Activated T-helper 17 cell treated with anti-CD3 and anti-CD28 coated beads, Interleukin-2, amount 50 U/mL, for 72 hours (primary cell): ENCODE data around the gene SH2D1B. TPM values are rescaled to one million over a fixed set of nuclear protein-coding genes. Genes with fewer than 3 reads are reported as not detected.

Experiments used
- ATAC-seq: fragments of 150-1000 bp; cut with Tn5 transposase; replicated peaks from 2 replicates; pipeline ENCODE4 v1.10.0; 2021; ENCODE audit warnings: mild to moderate bottlenecking, moderate library complexity
- H3K27ac Mint-ChIP-seq: one replicate; pipeline ENCODE4 v1.8.0; 2022; ENCODE audit warnings: mixed read lengths
- H3K27me3 Mint-ChIP-seq: one replicate; pipeline ENCODE4 v1.8.0; 2022; ENCODE audit warnings: mixed read lengths
- H3K36me3 Mint-ChIP-seq: one replicate; pipeline ENCODE4 v1.8.0; 2022; ENCODE audit warnings: low read depth, mild to moderate bottlenecking, mixed read lengths
- H3K4me1 Mint-ChIP-seq: one replicate; pipeline ENCODE4 v1.8.0; 2022; ENCODE audit warnings: mixed read lengths
- H3K4me3 Mint-ChIP-seq: one replicate; pipeline ENCODE4 v1.8.0; 2022; ENCODE audit warnings: mild to moderate bottlenecking, mixed read lengths
- H3K9me3 Mint-ChIP-seq: one replicate; pipeline ENCODE4 v1.8.0; 2022; ENCODE audit warnings: mixed read lengths
- total RNA-seq, 2 donors: library from RNA; stranded (reverse); gene quantifications; one replicate each; pipeline ENCODE4 v1.2.3, GENCODE V29; 2022

The SH2D1B gene
- total RNA-seq, 2 donors from 2014 or later = not detected

DNA sequence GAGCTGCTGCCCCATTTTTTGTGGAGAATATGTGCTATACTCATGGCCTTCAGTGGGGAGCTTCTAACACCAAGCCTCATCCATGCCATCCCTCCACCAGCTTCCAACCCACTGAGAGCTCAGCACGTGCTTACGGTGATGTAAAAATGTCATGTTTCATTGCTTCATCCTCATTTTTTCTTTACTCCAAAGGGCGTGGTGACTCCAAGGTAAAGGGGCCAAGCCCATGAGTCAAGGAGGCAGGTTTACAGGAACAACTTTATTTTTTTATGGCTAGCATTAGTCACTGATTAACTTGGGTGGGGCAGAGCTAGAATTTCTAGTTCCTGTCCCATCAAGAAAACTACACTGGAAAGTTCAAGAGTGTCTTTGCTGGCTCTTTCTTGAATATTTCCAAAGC is 30.6 kb downstream of the SH2D1B start, which contains the start of gene C1orf226:
C1orf226 (plus strand) TSS at position 346 of the 400 bp plus-strand sequence. CDS start 174 bp downstream, outside the sequence.
- Mint-ChIP-seq H3K4me3 (no peak within 1 kb of the TSS), H3K27ac (no peak within 1 kb of the TSS), H3K9me3 (no peaks in the 10 kb centered on the region)

DNA sequence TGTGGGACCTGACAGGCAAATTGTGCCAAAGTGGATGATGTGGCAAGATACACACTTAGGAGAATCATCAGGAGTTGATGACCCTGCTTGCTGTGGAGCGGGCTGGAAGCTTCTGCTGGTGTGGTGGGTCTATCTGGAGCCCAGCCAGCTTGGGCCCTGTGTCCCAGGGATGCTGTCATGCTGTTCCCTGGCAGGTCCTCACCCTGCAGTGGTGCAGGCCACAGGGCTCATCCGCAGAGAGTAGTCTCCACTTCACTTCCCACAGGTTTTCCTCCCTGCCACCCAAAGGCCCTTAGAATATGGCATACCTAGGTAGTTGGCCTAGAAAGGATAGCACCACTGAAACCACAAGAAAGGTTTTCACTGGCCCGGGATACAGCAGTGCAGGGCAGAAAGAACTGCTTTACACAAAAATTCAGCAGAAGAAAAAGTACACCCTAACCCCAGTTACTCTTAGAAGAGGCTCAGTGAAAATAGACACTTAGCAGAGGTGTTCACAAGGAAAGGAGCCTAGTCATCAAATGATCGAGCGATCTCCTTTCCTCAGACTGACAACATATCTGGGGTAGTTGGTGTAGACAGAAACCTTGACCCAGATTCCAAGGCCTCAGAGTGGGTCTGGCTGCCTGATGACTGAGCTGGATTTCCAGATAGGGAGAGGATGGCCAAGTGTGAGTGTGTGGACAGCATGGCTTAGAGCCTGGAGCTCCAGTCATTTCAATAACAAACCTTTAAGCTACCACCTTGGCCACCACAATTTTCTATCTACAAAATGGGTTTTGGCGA is 31.7 kb downstream of the SH2D1B start:
- Mint-ChIP-seq H3K36me3 (no peaks in the 10 kb centered on the region), H3K9me3 (no peaks in the 10 kb centered on the region), H3K27ac (no peak overlapping the region), H3K4me1 (no peaks in the 10 kb centered on the region), H3K4me3 (no peak overlapping the region), H3K27me3 (no peaks in the 10 kb centered on the region)
- no peak for ATAC-seq

More for the DNA sequence above, 30.6 kb downstream of the SH2D1B start, which contains the start of gene C1orf226:
- H3K4me1 Mint-ChIP-seq = no peaks in the 10 kb centered on the region
- H3K36me3 Mint-ChIP-seq = no peaks in the 10 kb centered on the region
- ATAC-seq = no peak
- H3K27me3 Mint-ChIP-seq = no peaks in the 10 kb centered on the region

DNA sequence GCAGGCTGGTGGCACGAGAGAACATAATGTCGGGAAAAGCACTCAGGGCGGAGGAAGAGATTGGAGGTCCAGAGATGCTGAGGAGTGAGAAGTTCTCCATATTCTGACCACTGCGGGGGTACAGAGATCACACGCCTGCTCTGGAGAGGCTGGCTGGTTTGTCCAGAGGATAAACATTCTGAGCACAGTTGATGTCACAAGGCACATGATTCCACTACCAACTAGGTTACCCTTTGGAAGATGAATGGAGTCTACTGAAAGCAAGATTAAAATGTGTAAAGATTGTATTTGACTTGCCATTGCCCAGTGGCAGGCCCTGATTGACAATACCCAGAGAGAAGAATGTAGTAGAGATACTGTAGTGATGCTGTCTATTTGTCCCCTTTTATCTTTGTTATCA is 35.2 kb downstream of the SH2D1B start, which contains the start of gene SPATA46:
SPATA46 (minus strand) TSS at position 164 of the 400 bp plus-strand sequence; CDS start at position 100, 64 bp downstream.
- H3K27me3 Mint-ChIP-seq = no peaks in the 10 kb centered on the region
- ATAC-seq = no peak

DNA sequence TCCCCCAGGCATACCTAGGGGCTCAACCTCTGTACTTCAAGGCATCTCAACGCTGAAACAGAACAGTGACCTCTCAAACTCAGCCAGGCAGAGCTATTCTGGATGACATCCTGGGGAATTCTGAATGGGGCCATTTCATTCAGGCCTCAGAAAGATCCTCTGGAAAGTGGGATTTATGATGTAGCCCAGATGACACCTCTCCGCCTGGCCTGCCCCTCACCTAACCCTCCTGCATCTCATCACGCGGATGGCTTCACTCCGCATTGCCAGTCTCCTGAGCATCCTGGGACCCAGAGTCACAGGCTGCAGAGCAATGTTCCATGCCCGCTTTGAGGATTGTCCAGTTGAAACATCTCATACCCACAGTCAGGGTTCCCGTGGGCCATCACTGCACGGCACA is 36.5 kb downstream of the SH2D1B start:
- H3K27ac Mint-ChIP-seq = no peak overlapping the region
- no peak for ATAC-seq
- H3K27me3 Mint-ChIP-seq = no peaks in the 10 kb centered on the region
- H3K36me3 Mint-ChIP-seq = no peaks in the 10 kb centered on the region
- no peak overlapping the region for H3K4me3 Mint-ChIP-seq
- H3K4me1 Mint-ChIP-seq = no peaks in the 10 kb centered on the region
- H3K9me3 Mint-ChIP-seq = no peaks in the 10 kb centered on the region

More for the DNA sequence above, 35.2 kb downstream of the SH2D1B start, which contains the start of gene SPATA46:
- Mint-ChIP-seq H3K36me3 (no peaks in the 10 kb centered on the region), H3K27ac (no peak within 1 kb of the TSS), H3K9me3 (no peaks in the 10 kb centered on the region), H3K4me3 (no peak within 1 kb of the TSS), H3K4me1 (no peaks in the 10 kb centered on the region)

DNA sequence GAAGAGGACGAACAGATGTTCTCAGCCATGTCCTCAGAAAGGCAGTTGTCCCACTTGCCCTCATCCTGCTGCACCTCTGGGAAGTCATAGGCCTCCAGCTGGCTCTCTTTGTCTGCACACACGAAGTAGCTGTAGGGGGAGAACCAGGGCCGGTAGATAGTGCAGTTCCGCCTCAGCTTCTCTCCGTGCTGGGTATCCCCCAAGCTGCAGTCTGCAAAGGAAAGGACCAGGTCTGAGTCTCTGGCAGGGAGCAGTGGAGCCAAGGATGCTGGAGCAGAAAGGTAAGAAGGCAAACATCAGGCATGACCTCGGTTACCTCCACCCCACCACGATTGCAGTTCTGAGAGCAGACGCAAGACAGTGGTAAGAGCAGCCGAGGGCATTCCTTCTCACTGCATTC is 37.5 kb downstream of the SH2D1B start:
- no peaks in the 10 kb centered on the region for H3K4me1 Mint-ChIP-seq
- no peaks in the 10 kb centered on the region for H3K9me3 Mint-ChIP-seq
- no peaks in the 10 kb centered on the region for H3K36me3 Mint-ChIP-seq
- H3K27me3 Mint-ChIP-seq = no peaks in the 10 kb centered on the region
- H3K4me3 Mint-ChIP-seq = no peak overlapping the region
- H3K27ac Mint-ChIP-seq = no peak overlapping the region
- no peak for ATAC-seq

DNA sequence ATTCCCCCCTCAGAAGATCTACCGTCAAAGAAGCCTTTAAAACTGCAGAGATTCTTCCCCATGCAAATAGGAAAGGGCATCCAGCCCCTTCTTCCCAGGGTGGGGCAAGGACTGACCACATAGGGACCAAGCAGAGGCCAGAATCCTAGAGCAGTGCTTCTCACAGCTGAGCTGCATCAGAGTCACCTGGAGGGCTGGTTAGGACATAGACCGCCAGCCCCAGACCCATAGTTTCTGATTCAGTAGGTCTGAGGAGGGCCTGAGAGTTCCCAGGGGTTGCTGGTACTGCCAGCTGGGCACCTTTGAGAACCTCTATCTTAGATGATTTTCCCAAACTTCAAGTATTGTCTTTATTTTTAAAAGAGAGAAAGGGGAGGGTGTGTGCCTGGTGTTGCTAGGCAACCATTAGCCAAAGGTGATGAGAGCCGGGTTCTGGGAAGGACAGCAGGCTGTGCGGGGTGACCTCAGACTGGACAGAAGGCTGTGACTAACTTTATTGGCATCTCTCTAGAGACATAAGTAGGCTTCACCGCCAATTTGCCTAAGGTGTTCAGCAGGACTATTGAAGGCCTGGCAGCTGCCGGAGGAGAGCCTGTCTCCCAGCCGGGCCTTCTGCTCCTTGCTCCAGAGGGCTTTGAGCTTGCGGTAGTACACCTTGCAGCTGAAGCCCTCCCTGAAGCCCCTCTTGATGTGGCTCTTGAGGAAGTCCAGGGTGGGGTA is 38.2 kb downstream of the SH2D1B start:
- H3K4me1 Mint-ChIP-seq = no peaks in the 10 kb centered on the region
- no peak overlapping the region for H3K4me3 Mint-ChIP-seq
- H3K36me3 Mint-ChIP-seq = no peaks in the 10 kb centered on the region
- H3K27me3 Mint-ChIP-seq = no peaks in the 10 kb centered on the region
- no peak for ATAC-seq
- H3K27ac Mint-ChIP-seq = no peak overlapping the region
- no peaks in the 10 kb centered on the region for H3K9me3 Mint-ChIP-seq

DNA sequence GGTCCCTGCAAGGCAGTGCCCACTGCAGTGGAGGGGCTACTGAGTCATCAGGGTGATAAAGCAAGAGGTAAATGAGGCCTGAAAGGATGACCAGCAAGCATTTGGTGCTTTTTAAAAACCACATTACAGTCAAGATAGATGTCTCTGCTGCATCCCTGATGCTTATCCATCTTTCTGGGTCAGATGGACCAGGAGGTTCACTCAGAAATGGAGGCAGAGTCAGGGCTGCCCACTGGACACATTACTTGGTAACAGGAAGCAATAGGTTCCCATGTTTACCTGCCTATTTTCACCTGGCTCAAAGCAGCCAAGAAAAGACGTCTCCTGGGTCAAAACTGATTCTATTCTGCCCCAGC is 38.9 kb downstream of the SH2D1B start:
- Mint-ChIP-seq H3K36me3 (no peaks in the 10 kb centered on the region), H3K9me3 (no peaks in the 10 kb centered on the region), H3K27ac (no peak overlapping the region), H3K27me3 (no peaks in the 10 kb centered on the region), H3K4me3 (no peak overlapping the region), H3K4me1 (no peaks in the 10 kb centered on the region)
- ATAC-seq = no peak

DNA sequence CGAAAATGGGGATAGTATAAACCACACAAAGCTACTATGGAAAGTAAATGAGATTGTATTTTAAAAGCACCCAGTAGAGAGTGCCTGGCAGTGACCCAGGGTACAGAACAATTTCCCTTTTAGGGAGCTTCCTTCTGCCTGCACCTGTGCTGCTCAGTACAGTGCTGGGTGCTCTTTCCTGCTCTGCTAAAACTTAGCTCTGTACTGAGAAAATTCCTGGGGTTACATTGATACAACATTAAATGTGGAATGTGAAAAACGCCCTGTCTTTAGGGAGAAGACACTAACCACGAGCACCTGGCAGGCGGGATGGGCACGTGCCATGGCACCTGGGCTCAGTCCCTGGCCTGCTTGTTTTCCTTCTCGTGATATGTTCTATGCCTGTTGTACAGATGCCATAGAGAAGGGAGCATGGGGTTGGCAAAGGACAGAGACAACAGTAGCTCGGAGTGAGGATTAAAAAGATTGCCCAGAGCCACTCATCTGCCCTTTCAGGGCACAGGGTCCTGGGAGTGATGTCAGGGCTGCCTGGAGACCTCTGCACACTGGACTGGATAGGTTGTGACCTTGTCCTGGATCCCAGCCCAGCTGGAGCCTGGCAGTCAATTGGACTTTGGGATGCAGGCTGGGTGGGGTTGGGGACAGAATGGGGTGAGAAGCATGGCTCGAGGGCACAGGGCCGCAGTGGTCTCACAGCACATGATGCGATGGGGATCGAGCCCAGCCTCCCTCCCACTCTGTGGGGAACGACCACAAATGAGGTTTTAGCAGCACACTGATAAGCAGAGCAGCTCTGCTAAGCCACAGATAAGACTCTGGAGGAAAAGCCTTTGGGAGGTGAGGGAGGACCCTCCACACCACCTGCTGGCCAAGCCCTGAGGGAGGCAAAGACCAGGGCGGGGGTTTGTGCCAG is 39.5 kb downstream of the SH2D1B start:
- Mint-ChIP-seq H3K4me3 (no peak overlapping the region), H3K27me3 (no peaks in the 10 kb centered on the region), H3K36me3 (no peaks in the 10 kb centered on the region), H3K9me3 (no peaks in the 10 kb centered on the region), H3K27ac (no peak overlapping the region), H3K4me1 (no peaks in the 10 kb centered on the region)
- ATAC-seq = peak; percentile 14

DNA sequence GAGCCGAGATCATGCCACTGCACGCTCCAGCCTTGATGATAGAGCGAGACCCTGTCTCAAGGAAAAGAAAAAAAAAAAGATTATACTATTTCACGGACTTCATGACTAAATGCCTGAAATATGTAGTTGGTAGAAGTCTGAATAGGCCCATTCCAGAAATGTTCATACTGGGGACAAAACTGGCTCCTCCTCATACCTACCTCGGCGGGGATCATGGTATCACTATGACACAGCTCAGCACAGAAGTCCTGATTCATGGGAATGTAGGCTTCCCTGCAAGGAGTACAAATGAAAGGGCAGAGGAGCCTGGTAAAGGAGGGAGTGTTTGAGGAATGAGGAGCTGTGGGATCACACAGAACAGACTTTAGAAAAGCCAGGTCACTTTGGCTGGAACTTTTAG is 40.3 kb downstream of the SH2D1B start:
- ATAC-seq = no peak
- Mint-ChIP-seq H3K27ac (no peak overlapping the region), H3K4me1 (no peaks in the 10 kb centered on the region), H3K4me3 (no peak overlapping the region), H3K27me3 (no peaks in the 10 kb centered on the region), H3K9me3 (no peaks in the 10 kb centered on the region), H3K36me3 (no peaks in the 10 kb centered on the region)

DNA sequence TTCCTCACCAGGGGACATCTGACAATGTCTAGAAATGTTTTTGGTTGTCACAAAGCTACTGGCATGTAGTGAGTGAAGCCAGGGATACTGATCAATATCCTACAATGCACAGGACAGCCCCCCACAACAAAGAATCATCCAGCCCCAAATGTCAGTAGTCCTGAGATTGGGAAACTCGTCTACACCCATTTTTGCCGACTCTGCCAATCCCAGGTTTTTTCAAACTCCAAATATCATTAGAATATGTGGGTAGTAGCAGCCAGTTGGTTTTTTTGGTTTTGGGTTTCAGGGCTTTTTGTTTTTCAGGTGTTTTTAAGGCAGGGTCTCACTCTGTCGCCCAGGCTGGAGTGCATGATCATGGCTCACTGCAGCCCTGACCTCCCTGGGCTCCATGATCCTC is 41.2 kb downstream of the SH2D1B start:
- Mint-ChIP-seq H3K27me3 (no peaks in the 10 kb centered on the region), H3K36me3 (no peaks in the 10 kb centered on the region), H3K9me3 (no peaks in the 10 kb centered on the region), H3K27ac (no peak overlapping the region), H3K4me3 (no peak overlapping the region), H3K4me1 (no peaks in the 10 kb centered on the region)
- ATAC-seq = no peak

DNA sequence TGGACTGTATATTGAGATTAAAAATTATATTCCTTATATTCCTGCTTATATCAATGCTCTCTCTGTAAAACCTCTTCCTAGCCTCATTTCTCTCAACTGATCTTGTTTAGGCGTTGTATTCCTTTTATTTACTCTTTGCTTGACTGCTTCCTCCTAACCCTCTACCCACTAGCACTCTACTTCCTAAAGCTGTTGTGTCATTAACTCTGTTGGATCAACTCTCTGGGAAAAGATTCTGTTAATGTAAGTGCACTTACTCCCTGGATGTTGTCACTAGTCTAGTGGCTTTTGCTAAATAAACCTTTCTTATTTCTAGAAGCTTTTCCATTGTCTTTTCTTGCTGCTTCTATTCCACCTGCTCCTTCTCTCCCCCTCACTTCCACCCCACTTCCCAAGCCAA is 41.8 kb downstream of the SH2D1B start:
- Mint-ChIP-seq H3K4me1 (no peaks in the 10 kb centered on the region), H3K36me3 (no peaks in the 10 kb centered on the region), H3K9me3 (no peaks in the 10 kb centered on the region), H3K27ac (no peak overlapping the region), H3K4me3 (no peak overlapping the region), H3K27me3 (no peaks in the 10 kb centered on the region)
- no peak for ATAC-seq

DNA sequence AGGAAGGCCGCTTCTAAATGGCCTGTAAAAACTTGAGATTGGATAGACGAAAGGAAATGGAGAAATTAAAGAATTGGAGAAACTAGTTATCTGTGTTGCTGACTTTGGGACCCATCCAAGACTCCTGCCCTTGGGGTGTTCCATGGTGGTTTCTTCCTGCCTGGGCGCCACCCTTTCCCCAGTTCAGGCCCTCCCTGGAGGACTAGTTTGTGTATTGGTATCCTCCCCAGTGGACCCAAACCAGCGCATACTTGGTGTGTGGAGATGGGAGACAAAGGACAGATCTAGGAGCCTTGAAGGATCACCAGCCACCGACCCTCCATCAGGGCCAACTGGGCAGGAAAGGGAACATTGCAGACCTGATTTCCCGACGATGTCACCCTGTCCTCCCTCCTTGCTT is 42.4 kb downstream of the SH2D1B start:
- ATAC-seq = no peak
- Mint-ChIP-seq H3K4me1 (no peaks in the 10 kb centered on the region), H3K27me3 (peaks cover 3% of the 10 kb centered on the region), H3K9me3 (no peaks in the 10 kb centered on the region), H3K27ac (no peak overlapping the region), H3K36me3 (no peaks in the 10 kb centered on the region), H3K4me3 (no peak overlapping the region)

DNA sequence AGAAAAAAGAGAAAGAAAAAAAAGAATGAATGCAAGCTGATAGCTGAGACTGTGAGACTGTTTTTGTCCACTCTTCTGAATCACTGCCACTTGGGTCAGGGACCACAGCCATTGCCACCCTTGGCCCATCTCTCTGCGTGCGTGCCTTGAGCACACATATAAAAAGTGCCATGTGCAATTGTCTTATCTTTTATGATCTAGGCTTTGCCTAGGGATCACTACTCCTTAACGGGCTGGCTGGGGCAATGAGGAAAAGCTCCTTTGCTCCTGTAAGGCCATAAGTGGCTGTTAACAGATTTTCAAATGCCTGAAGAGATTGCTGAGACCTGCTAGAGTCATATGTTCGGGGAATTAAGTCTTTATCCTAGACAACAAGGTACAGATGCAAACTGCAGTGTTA is 43.5 kb downstream of the SH2D1B start:
- H3K4me3 Mint-ChIP-seq = no peak overlapping the region
- H3K27me3 Mint-ChIP-seq = peaks cover 12% of the 10 kb centered on the region
- no peaks in the 10 kb centered on the region for H3K9me3 Mint-ChIP-seq
- no peaks in the 10 kb centered on the region for H3K36me3 Mint-ChIP-seq
- no peak overlapping the region for H3K27ac Mint-ChIP-seq
- H3K4me1 Mint-ChIP-seq = no peaks in the 10 kb centered on the region
- no peak for ATAC-seq

DNA sequence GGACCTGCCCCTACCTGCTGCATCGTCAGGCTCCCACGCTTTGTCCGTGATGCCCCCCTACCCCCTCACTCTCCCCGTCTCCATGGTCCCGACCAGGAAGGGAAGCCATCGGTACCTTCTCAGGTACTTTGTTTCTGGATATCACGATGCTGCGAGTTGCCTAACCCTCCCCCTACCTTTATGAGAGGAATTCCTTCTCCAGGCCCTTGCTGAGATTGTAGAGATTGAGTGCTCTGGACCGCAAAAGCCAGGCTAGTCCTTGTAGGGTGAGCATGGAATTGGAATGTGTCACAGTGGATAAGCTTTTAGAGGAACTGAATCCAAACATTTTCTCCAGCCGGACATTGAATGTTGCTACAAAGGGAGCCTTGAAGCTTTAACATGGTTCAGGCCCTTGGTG is 44.2 kb downstream of the SH2D1B start:
- Mint-ChIP-seq H3K9me3 (no peaks in the 10 kb centered on the region), H3K27ac (no peak overlapping the region), H3K4me3 (no peak overlapping the region), H3K36me3 (no peaks in the 10 kb centered on the region), H3K27me3 (peaks cover 12% of the 10 kb centered on the region), H3K4me1 (no peaks in the 10 kb centered on the region)
- ATAC-seq = no peak
